WERI-Rb-1 (cell line): ENCODE results near the gene TRIM38.
A peak's percentile ranks its signal among the peaks of the same experiment; 100 is the strongest.

ENCODE experiments used
- DNase-seq: peaks from one replicate; pipeline ENCODE4 v3.0.0-alpha.2; 2020
- H3K27ac ChIP-seq: fragments of 250-450 bp; sonication (Bioruptor Pico); 2 replicates; pipeline ENCODE4 v1.5.1; 2020; ENCODE audit warnings: mild to moderate bottlenecking, moderate library complexity
- H3K27me3 ChIP-seq: fragments of 250-450 bp; sonication (Bioruptor Pico); 2 replicates; pipeline ENCODE4 v1.5.1; 2021; ENCODE audit warnings: mild to moderate bottlenecking, low read depth, moderate library complexity; ENCODE audit not compliant: insufficient read depth, severe bottlenecking
- H3K36me3 ChIP-seq: fragments of 250-450 bp; sonication (Bioruptor Pico); 2 replicates; pipeline ENCODE4 v1.5.1; 2020; ENCODE audit warnings: mild to moderate bottlenecking, moderate library complexity
- H3K4me3 ChIP-seq: 2 replicates; pipeline ENCODE4 v1.5.1; 2011; ENCODE audit warnings: low read depth, mild to moderate bottlenecking, control low read depth, low read length
- H3K9me3 ChIP-seq: fragments of 250-450 bp; sonication (Bioruptor Pico); 2 replicates; pipeline ENCODE4 v1.5.1; 2021; ENCODE audit warnings: mild to moderate bottlenecking, moderate library complexity; ENCODE audit not compliant: severe bottlenecking
- CTCF ChIP-seq: IDR thresholded peaks from 2 replicates; pipeline ENCODE4 v1.5.1; 2011; ENCODE audit warnings: low read depth, mild to moderate bottlenecking, control low read depth, inconsistent platforms, low read length

The TRIM38 gene

GRCh38 chr6:26019967-26020328 lies 57.3 kb downstream of the TRIM38 start:
- no peak for TF ChIP-seq CTCF
- Histone ChIP-seq H3K4me3 (no peak overlapping the region), H3K27me3 (no peaks in the 10 kb centered on the region), H3K27ac (peak overlapping the region; percentile 98), H3K36me3 (no peaks in the 10 kb centered on the region), H3K9me3 (peaks cover 3% of the 10 kb centered on the region)
- DNase-seq = no peak

- no peaks in the 10 kb centered on the region for H3K27me3 ChIP-seq
- peak overlapping the region; percentile 98 for H3K27ac ChIP-seq
- H3K9me3 ChIP-seq = peaks cover 3% of the 10 kb centered on the region
- H3K4me3 ChIP-seq = peak overlapping the region; percentile 71
- H3K36me3 ChIP-seq = no peaks in the 10 kb centered on the region
- peak; percentile 73 for DNase-seq
- no peak for TF ChIP-seq CTCF
Measured at GRCh38 chr6:26020329-26021000, 57.9 kb downstream of the TRIM38 start.

DNA sequence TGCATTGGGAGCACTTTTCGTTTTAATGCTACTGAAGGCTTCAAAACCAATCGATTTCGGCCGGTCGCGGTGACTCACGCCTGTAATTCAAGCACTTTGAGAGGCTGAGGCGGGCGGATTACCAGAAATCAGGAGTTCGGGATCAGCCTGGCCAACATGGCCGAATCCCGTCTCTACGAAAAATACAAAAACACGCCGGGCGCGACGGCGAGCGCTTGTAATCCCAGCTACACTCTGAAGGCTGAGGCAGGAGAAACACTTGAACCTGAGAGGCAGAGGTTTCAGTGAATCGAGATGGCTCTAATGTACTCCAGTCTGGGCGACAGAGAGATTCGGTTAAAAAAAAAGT lies 58.4 kb downstream of the TRIM38 start:
- TF ChIP-seq CTCF = no peak

GRCh38 chr6:26021350-26022131 lies 58.9 kb downstream of the TRIM38 start:
- H3K27ac ChIP-seq = peak overlapping the region; percentile 98
- TF ChIP-seq CTCF = no peak
- no peaks in the 10 kb centered on the region for H3K36me3 ChIP-seq
- peak overlapping the region; percentile 71 for H3K4me3 ChIP-seq
- peak; percentile 97 for DNase-seq
- H3K9me3 ChIP-seq = peaks cover 3% of the 10 kb centered on the region
- H3K27me3 ChIP-seq = no peaks in the 10 kb centered on the region

More for the DNA sequence above, 58.4 kb downstream of the TRIM38 start:
- Histone ChIP-seq H3K27me3 (no peaks in the 10 kb centered on the region), H3K36me3 (no peaks in the 10 kb centered on the region), H3K9me3 (peaks cover 3% of the 10 kb centered on the region), H3K27ac (peak overlapping the region; percentile 98), H3K4me3 (peak overlapping the region; percentile 71)
- peak; percentile 76 for DNase-seq

DNA sequence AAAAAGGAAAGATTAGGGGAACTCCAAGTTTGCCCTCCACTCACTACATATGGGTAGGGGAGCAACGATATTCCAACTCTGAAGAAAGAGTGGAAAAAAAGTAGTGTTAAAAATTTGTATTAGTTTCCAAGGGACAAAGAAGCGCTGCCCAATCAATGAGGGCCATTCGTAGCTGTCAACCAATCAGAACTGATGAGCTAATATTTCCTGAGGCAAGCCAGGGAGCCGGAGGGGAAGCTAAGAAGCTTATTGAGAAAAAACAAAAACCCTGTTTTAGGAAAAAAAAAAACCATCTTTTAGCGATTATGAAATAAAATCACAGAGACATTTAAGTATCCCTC lies 59.5 kb downstream of the TRIM38 start:
- peak; percentile 69 for DNase-seq
- Histone ChIP-seq H3K4me3 (peak overlapping the region; percentile 71), H3K27me3 (no peaks in the 10 kb centered on the region), H3K9me3 (peaks cover 3% of the 10 kb centered on the region), H3K36me3 (no peaks in the 10 kb centered on the region), H3K27ac (peak overlapping the region; percentile 98)
- no peak for TF ChIP-seq CTCF
